Stimulated activated CD8-positive, alpha-beta memory T cell treated with anti-CD3 and anti-CD28 coated beads, Interleukin-15, amount 100 ng/mL, for 48 hours (primary cell): ENCODE data around the gene RHOC.
"Not testable (repeated sequence)": the region's sequence is repeated elsewhere in the genome, so short reads cannot be mapped to it uniquely, and the experiment has no call there.

Source experiments
- DNase-seq, 2 donors: peaks; one replicate each; pipeline ENCODE4 v3.0.0-alpha.2; 2020; ENCODE audit warnings: low read depth in 2 of 2

RHOC gene

GRCh38 chr1:112706505-112707220, at the start of gene RHOC:
TSS of gene RHOC (minus strand) at chr1:112707127. CDS start at chr1:112703799, 3,328 bp downstream.
- no peak for DNase-seq

GRCh38 chr1:112754116-112754628, 47.2 kb upstream of the RHOC start:
- DNase-seq, result no peak

- no peak for DNase-seq
Measured at GRCh38 chr1:112748396-112748795, 41.5 kb upstream of the RHOC start.

GRCh38 chr1:112744009-112744578, 37.2 kb upstream of the RHOC start:
- DNase-seq, result no peak

- no peak for DNase-seq
Measured at GRCh38 chr1:112743174-112744008, 36.5 kb upstream of the RHOC start.

- DNase-seq, result no peak
Measured at GRCh38 chr1:112737573-112737972, 30.6 kb upstream of the RHOC start.

GRCh38 chr1:112735752-112736151, 28.8 kb upstream of the RHOC start:
- no peak for DNase-seq

GRCh38 chr1:112731451-112731850, 24.5 kb upstream of the RHOC start:
- DNase-seq, result no peak

GRCh38 chr1:112729909-112730308, 23.0 kb upstream of the RHOC start:
- no peak for DNase-seq

- not testable (repeated sequence) for DNase-seq
Measured at GRCh38 chr1:112729011-112729410, 22.1 kb upstream of the RHOC start.

GRCh38 chr1:112728306-112728971, 21.5 kb upstream of the RHOC start:
- DNase-seq, result not testable (repeated sequence)

- no peak for DNase-seq
Measured at GRCh38 chr1:112727716-112728115, 20.8 kb upstream of the RHOC start.

GRCh38 chr1:112724240-112724639, 17.3 kb upstream of the RHOC start:
- DNase-seq, result not testable (repeated sequence)

GRCh38 chr1:112723511-112723839, 16.5 kb upstream of the RHOC start:
- no peak for DNase-seq

GRCh38 chr1:112722601-112723510, 15.9 kb upstream of the RHOC start:
- DNase-seq, result no peak

GRCh38 chr1:112721966-112722524, 15.1 kb upstream of the RHOC start:
- no peak for DNase-seq

- not testable (repeated sequence) for DNase-seq
Measured at GRCh38 chr1:112721294-112721693, 14.4 kb upstream of the RHOC start.

- no peak for DNase-seq
Measured at GRCh38 chr1:112720800-112721199, 13.9 kb upstream of the RHOC start.

- DNase-seq, result no peak
Measured at GRCh38 chr1:112719706-112720105, 12.8 kb upstream of the RHOC start.

- DNase-seq, result peak; percentile 66 to 70
Measured at GRCh38 chr1:112718691-112719418, 11.9 kb upstream of the RHOC start.
